Smooth muscle cell (in vitro differentiated cells): ENCODE data around the gene SUCLG2. TPM values are rescaled to one million over a fixed set of nuclear protein-coding genes. Genes with fewer than 3 reads are reported as not detected.

Experiments used
- DNase-seq: peaks from one replicate; lab custom pipeline; 2025; ENCODE audit not compliant: unreplicated experiment; lab: John Stamatoyannopoulos, UW
- H2AFZ ChIP-seq: fragments of 200-600 bp; sonication (generic); 2 replicates; pipeline ENCODE4 v1.6.0; 2016; ENCODE audit warnings: antibody characterized with exemption, low read depth, mild to moderate bottlenecking
- H3F3A ChIP-seq: fragments of 200-600 bp; sonication (generic); 2 replicates; pipeline ENCODE4 v1.6.0; 2017; ENCODE audit warnings: antibody characterized with exemption, low read depth
- H3K27ac ChIP-seq: fragments of 200-600 bp; sonication (generic); 2 replicates; pipeline ENCODE4 v1.5.1; 2016; ENCODE audit warnings: low read depth, mild to moderate bottlenecking
- H3K27me3 ChIP-seq: fragments of 200-600 bp; sonication (generic); 2 replicates; pipeline ENCODE4 v1.6.1; 2016; ENCODE audit warnings: low read depth, mild to moderate bottlenecking
- H3K36me3 ChIP-seq: fragments of 200-600 bp; sonication (generic); 2 replicates; pipeline ENCODE4 v1.5.1; 2016; ENCODE audit warnings: low read depth
- H3K4me1 ChIP-seq: fragments of 200-600 bp; sonication (generic); 2 replicates; pipeline ENCODE4 v1.5.1; 2016; ENCODE audit warnings: low read depth
- H3K4me2 ChIP-seq: fragments of 200-600 bp; sonication (generic); 2 replicates; pipeline ENCODE4 v1.6.0; 2016; ENCODE audit warnings: mild to moderate bottlenecking
- H3K4me3 ChIP-seq: fragments of 200-600 bp; sonication (generic); 2 replicates; pipeline ENCODE4 v1.5.1; 2016; ENCODE audit warnings: mild to moderate bottlenecking
- H3K79me2 ChIP-seq: fragments of 200-600 bp; sonication (generic); 2 replicates; pipeline ENCODE4 v1.6.0; 2016; ENCODE audit warnings: low read depth, mild to moderate bottlenecking
- H3K9ac ChIP-seq: fragments of 200-600 bp; sonication (generic); 2 replicates; pipeline ENCODE4 v1.6.0; 2016; ENCODE audit warnings: low read depth
- H3K9me3 ChIP-seq: fragments of 200-600 bp; sonication (generic); replicated peaks from 2 replicates; pipeline ENCODE4 v1.5.1; 2016; ENCODE audit warnings: low read depth
- H4K20me1 ChIP-seq: fragments of 200-600 bp; sonication (generic); 2 replicates; pipeline ENCODE4 v1.6.0; 2016; ENCODE audit warnings: low read depth
- WGBS: methylation state at CpG from one replicate; pipeline ENCODE4 v1.1.7; 2016; ENCODE audit warnings: low lambda C conversion rate; 5-methylcytosine and 5-hydroxymethylcytosine counted together
- polyA plus RNA-seq: library from polyadenylated mRNA; unstranded; fragments of >200 nt; fragmentation: Nextera tagmentation; extraction: Ambion mirVana; gene quantifications from 2 replicates; pipeline ENCODE4 v1.2.1, GENCODE V29; 2016
- total RNA-seq: library from RNA; depleted of rRNA; stranded (reverse); fragments of >200 nt; gene quantifications from 2 replicates; pipeline ENCODE4 v1.2.3, GENCODE V29; 2014
- TF ChIP-seq, protein P1 (sequence below): fragments of 200-600 bp; sonication (generic); IDR thresholded peaks from 2 replicates; pipeline ENCODE4 v1.5.1; 2017; ENCODE audit warnings: borderline replicate concordance, mild to moderate bottlenecking, antibody characterized with exemption; ENCODE audit not compliant: insufficient read depth, poor library complexity, severe bottlenecking

Gene SUCLG2
- total and polyA plus RNA-seq, 2 experiments from 2014 or later = 40.3 to 45.4 TPM

DNA sequence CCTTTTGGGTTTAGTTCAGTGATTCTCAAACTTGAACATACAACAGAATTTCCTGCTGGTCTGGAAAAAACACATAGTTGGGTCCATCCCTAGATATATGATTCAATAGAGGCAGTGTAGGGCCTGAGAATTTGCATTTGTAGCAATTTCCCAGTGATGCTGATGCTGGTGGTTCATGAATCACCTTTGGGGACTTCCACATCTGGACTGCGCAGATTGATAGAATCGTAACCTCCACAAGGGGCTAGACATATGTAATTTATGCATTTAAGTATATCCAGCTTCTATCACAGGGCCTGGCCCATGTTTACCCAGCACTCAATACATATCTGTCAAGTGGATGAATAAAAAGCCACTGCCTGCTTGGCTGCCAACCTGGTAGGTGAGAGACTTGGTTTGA, 33.8 kb upstream of the SUCLG2 start:
- Histone ChIP-seq H3K4me3 (no peak overlapping the region), H3K27ac (no peak overlapping the region), H3K36me3 (no peaks in the 10 kb centered on the region), H3K9ac (no peak overlapping the region), H3K4me2 (no peak overlapping the region), H3F3A (peaks cover 5% of the 10 kb centered on the region), H3K9me3 (no peaks in the 10 kb centered on the region), H3K4me1 (peaks cover 7% of the 10 kb centered on the region), H3K27me3 (no peaks in the 10 kb centered on the region), H3K79me2 (no peaks in the 10 kb centered on the region), H2AFZ (no peak overlapping the region), H4K20me1 (no peaks in the 10 kb centered on the region)
- DNase-seq = no peak
- TF ChIP-seq, protein P1, sequence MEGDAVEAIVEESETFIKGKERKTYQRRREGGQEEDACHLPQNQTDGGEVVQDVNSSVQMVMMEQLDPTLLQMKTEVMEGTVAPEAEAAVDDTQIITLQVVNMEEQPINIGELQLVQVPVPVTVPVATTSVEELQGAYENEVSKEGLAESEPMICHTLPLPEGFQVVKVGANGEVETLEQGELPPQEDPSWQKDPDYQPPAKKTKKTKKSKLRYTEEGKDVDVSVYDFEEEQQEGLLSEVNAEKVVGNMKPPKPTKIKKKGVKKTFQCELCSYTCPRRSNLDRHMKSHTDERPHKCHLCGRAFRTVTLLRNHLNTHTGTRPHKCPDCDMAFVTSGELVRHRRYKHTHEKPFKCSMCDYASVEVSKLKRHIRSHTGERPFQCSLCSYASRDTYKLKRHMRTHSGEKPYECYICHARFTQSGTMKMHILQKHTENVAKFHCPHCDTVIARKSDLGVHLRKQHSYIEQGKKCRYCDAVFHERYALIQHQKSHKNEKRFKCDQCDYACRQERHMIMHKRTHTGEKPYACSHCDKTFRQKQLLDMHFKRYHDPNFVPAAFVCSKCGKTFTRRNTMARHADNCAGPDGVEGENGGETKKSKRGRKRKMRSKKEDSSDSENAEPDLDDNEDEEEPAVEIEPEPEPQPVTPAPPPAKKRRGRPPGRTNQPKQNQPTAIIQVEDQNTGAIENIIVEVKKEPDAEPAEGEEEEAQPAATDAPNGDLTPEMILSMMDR = no peak
- 95% methylated on average over 2 of the region's 2 CpGs for WGBS

DNA sequence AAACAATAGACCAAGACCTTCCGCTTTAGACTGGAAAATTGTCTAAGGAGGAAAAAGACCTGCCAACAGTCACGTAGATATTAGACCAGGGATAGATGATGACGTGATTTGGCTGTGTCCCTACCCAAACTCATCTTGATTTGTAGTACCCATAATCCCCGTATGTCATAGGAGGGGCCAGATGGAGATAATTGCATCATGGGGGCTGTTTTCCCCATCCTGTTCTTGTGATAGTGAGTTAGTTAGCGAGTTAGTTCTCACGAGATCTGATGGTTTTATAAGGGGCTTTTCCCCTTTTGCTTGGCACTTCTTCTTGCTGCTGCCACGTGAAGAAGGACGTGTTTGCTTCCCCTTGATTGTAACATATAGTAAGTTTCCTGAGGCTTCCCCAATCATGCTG, 31.7 kb upstream of the SUCLG2 start:
- H3K4me1 ChIP-seq = no peaks in the 10 kb centered on the region
- no peaks in the 10 kb centered on the region for H3K9me3 ChIP-seq
- DNase-seq = no peak
- WGBS = 90% methylated on average over 8 of the region's 8 CpGs
- no peak overlapping the region for H3K9ac ChIP-seq
- H2AFZ ChIP-seq = no peak overlapping the region
- H4K20me1 ChIP-seq = no peaks in the 10 kb centered on the region
- H3K27ac ChIP-seq = no peak overlapping the region
- no peaks in the 10 kb centered on the region for H3F3A ChIP-seq
- H3K36me3 ChIP-seq = no peaks in the 10 kb centered on the region
- no peaks in the 10 kb centered on the region for H3K79me2 ChIP-seq
- TF ChIP-seq, protein P1 = no peak
- H3K4me3 ChIP-seq = no peak overlapping the region
- no peak overlapping the region for H3K4me2 ChIP-seq
- H3K27me3 ChIP-seq = no peaks in the 10 kb centered on the region

DNA sequence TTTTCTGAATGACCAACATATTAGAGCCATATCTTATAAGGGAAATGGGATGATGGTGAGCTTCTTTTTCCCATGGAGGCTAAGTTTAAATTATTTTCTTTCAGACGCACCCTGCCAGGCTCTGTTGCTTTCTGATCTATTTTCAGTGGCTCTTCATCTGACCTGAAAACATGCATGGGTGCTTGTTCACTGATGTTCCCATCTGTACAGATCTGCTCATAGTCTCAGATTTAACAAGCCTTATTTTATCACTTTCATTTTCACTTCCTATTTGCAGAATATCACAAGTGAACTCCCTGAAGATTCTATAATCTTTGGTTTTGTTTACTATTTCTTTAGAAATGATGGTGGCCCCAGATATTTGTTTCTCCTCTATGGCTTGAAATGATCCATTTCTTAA, 31.1 kb upstream of the SUCLG2 start:
- 92% methylated on average over 1 of the region's 1 CpG for WGBS
- Histone ChIP-seq H3F3A (no peaks in the 10 kb centered on the region), H3K4me2 (no peak overlapping the region), H2AFZ (no peak overlapping the region), H3K9me3 (no peaks in the 10 kb centered on the region), H4K20me1 (no peaks in the 10 kb centered on the region), H3K36me3 (no peaks in the 10 kb centered on the region), H3K4me3 (no peak overlapping the region), H3K4me1 (no peaks in the 10 kb centered on the region), H3K9ac (no peak overlapping the region), H3K27ac (no peak overlapping the region), H3K27me3 (no peaks in the 10 kb centered on the region), H3K79me2 (no peaks in the 10 kb centered on the region)
- TF ChIP-seq, protein P1 = no peak
- no peak for DNase-seq

DNA sequence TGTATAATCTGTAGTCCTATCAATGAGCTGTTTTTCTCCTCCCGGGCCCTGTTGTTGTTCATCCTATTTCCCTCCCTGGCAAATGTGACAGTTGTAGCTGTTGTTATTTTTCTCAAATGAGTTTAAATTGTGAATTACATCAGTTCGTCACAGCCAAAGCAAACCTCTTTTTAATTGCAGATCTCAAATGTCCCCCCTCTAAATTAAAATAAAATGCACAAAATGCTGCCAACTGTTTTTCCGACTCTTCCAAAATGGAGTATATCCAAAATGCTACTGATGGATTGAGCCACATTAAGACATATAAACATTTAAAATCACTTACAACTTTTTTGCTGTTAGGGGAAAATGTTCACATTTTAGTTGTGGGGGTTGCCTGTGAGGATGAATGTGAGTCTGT, 29.8 kb upstream of the SUCLG2 start:
- 90% methylated on average over 3 of the region's 3 CpGs for whole genome bisulfite sequencing
- no peaks in the 10 kb centered on the region for H3K79me2 ChIP-seq
- DNase-seq = no peak
- H3K27ac ChIP-seq = no peak overlapping the region
- no peak overlapping the region for H3K4me3 ChIP-seq
- no peaks in the 10 kb centered on the region for H3K9me3 ChIP-seq
- no peaks in the 10 kb centered on the region for H3K36me3 ChIP-seq
- no peak overlapping the region for H3K9ac ChIP-seq
- H4K20me1 ChIP-seq = no peaks in the 10 kb centered on the region
- no peaks in the 10 kb centered on the region for H3F3A ChIP-seq
- H2AFZ ChIP-seq = no peak overlapping the region
- H3K27me3 ChIP-seq = no peaks in the 10 kb centered on the region
- no peaks in the 10 kb centered on the region for H3K4me1 ChIP-seq
- TF ChIP-seq, protein P1 = no peak
- no peak overlapping the region for H3K4me2 ChIP-seq
